HG03469 (cell line): ENCODE measurements around the gene CACHD1.
"Not testable (repeated sequence)": the region's sequence is repeated elsewhere in the genome, so short reads cannot be mapped to it uniquely, and the experiment has no call there.

ENCODE experiments used
- ATAC-seq: cut with Tn5 transposase; IDR thresholded peaks from one replicate; pipeline ENCODE4 v1.9.1; 2021; ENCODE audit warnings: mild to moderate bottlenecking, moderate library complexity, moderate number of reproducible peaks; ENCODE audit not compliant: unreplicated experiment

CACHD1 gene

DNA sequence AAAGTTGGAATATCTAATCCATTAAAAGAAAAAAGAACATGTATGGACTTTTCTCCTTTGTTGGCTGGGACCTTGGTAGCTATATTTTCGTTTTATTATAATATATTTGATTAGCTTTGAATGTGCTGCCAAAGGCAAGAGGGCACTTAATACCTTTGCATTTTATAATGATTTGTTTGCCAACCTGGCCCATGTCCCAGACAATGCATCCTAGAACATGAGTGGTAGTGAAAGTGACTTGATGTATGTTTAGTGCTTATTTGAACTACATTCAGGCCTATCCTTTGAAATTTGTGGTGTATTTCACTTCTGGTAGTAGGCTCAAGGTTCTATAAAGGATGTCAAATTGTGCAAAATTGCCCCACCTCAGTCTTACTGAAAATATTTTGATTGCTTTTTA is 25.9 kb downstream of the CACHD1 start:
- ATAC-seq = no peak

DNA sequence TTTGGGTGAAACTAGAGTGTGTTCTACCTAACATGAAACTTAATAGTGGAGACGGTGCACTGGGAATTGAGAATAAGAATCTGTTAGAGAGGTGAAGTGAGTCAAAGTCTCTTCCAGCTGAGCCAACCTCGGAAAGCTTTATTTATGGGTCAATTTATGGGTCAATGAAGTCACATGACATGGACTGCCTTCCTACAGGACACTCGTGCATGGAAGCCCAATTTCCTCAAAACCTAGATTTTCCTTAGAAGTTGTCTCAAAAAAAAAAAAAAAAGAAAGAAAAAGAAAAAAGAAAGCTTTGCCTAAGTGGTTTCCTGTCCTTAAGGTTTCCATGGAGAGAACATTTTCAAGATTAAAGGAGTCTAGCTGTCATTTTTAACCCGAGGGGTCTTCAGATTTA is 26.7 kb downstream of the CACHD1 start:
- no peak for ATAC-seq

DNA sequence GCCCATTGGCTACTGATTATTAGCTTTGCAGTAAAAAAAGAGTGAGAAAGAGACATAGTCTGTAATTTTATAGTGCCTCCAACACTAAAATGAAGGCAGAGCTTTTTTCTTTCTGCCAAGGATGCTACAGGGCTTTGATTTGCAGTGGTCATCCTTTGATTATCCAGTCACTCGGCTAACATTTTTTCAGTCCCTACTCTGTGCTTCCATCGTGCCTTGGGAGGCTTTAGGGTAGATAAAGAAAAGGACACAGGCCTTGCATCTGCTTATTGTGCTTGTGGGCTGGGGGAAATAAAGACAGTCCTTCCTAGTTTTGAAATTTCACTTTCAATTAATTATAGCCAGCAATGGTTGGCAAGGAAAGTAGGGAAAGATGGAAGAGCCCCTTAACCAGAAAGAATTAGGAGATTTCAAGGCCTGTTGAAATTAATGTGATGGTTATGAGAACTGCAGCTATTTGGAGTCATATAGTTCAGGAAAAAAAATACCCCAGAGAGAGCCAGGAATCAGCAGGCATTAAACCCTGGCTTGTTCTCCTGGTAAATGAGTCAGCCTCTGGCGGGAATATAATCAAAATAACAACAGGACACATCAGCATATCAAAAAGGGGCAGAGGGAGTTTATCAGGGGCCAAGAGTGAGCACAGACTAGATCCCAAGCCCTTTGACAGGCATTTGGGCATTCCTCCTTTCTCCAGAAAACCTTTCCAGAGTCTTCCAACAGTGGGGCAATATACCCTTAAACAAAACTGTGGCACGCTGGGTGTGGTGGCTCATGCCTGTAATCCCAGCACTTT is 27.4 kb downstream of the CACHD1 start:
- ATAC-seq = no peak

DNA sequence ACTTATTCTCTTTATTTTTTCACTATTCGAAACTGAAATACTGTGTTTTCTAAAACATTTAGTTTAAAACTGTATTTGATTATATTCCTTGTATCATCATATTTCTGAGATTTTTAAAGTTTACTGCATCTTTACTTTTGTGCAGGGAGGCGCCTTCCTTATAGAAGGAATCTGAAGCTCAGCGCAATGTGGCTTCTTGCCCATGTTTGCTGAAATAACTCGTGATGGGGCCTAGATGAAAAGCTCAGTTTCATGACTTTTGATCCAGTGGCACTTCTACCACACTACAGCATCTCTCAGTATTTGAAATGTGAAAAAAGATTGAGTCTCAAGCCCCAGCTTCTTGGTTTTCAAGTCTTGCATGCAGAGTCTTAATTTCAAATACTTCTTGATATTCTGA is 28.4 kb downstream of the CACHD1 start:
- ATAC-seq = no peak

DNA sequence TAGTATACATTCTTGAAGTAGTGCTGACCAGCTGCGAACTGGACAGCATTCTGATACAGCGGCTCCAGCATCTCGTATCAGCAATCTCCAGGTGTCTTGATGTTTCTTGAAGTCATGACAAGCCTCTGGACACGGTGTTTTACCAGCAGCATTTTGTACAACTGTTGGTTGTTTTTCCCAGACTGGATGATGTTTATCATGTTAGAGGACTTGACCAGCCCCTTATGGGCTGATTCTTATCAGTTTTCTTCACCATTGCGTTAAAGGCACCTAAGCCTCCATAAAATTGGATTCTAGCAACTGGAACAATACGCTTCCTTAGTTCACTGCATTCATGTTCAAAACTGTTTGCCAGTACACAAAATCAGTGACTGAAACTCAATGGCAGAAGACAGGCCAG is 29.1 kb downstream of the CACHD1 start:
- no peak for ATAC-seq

DNA sequence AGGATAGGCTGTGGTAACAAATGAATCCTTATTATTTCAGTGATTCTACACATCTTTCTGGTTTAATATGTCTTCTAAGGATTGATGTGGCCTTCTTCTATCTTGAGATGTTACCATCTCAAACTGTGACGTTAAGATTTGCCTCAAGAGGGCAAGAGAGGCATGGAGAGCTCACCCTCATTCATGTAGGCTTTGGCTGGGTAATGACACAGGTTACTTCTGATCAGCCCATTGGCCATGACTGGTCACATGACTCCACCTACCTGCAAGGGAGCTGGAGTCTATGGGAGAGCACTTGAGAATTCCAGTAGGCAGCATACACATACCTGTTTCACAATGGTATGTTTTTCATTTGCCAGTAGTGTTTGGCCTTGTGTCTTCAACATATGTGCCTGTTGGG is 30.0 kb downstream of the CACHD1 start:
- ATAC-seq = no peak

DNA sequence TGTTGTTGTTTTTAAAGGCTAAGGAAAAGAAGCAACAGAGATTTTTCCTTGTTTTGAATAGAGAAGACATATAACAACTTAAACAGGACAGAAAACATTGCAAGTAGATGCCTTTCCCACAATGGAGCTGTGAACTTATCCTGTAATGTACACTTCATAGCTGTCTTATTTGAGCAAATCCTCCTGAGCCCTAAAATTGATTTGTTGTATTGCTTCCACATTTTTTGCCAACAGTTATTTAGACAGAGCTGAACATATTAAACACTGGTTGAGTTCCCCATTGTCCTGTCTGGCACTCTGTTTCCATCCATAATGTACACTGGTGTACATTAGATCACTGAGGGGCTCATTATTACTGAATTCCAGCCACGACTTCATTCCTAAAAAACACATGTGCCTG is 32.2 kb downstream of the CACHD1 start:
- ATAC-seq = no peak

DNA sequence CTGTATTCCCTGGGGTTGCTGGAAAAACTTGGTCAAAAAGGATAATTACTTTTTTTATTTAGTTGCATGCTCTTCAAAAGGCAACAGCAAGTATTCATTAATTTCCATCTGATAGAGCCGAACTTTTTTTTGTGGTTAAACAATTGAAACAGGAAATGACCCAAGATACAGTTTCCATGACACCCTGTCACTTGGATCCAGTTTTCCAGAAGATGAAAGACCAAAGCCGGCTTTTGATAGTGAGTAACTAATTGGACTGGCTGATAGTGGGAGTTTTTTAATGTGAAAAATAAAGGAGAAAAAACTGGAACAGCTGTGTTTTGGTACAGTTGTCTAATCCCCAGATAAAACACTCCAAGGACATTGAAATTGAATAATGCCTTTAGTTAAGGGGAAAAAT is 33.0 kb downstream of the CACHD1 start:
- ATAC-seq = no peak

DNA sequence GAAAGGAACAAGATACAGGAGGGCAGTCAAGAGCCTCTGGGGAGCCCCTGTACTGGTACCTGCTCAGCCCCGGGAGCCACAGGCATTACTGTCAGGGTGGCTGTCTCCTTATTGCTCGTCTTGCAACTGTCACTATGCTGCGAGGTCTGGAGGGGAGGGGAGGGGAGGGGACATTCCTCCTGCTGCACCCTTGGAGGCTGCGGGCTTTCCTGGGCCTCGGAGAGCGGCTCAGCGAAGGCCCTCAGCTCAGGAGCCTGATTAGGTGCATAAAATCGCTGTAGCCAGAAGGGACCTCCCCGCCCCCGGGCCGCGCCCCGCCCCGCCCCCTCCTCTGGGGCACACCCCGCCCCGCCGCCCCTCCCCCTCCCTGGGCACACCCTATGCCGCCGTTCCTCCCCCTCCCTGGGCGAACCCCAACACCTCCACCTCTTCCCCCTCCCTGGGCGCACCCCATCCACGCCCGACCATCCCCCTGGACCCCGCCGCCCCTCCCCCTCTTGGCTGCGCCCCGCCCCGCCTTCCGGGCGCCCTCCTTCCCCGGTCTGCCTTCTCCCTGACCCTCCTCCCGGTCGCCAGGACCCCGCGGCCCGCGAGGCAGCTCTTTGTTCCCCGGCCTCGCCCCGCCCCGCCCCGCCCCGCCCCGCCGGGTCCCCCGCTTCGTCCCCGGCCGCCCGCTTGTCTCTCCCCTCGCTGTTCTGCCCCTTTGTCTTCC is 35.5 kb downstream of the CACHD1 start:
- ATAC-seq = no peak

DNA sequence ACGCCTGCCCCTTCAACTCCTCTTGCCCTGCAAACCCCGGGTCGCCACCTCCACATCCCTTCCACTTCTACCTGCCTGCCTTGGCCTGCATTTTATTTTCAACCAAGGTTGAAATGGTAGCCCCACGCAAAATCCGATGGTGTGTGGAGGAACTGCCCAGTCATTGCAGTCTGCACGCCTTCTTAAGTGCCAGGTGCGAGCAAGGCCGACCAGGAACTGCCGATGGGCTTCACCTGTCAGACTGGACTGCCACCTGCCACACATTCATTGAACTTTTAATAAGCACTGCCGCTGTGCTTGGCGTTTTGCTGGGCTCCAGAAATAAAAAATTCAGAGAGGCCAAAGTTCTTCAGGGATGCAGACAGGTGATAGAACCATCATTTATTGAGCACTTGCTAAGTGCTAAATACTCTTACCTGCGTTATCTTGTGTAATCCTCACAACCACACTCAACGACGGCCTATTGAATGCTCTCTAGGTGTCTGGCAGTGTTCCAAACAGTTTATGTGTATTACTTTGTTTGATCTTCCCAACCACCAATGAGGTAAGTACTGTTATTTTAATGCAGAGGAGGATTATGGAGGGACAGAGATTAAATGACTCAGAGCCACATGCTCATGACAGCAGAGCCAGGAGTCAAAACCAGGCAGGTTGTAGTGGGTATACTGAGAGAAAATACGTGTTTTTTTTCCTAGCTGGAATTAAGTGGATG is 36.2 kb downstream of the CACHD1 start:
- ATAC-seq = no peak

DNA sequence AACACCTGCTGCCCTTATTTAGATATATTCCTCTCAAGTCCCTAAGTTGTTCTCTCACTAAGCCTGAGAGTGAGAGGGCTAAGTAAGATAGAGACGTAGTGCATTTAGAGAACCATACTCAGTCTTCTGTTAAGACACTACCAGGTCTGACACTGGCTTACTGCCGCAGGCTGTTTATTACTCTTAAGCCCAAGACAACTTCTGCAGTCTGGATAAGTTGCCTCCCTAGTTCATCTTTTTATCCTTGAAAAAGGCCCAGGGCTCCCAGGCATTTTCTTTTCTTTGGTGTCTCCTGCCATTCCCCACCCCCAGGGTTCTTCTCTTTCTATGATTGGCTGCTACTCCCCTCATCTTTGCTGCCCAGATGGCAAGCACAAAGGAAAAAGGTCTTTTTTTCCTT is 38.7 kb downstream of the CACHD1 start:
- ATAC-seq = no peak

DNA sequence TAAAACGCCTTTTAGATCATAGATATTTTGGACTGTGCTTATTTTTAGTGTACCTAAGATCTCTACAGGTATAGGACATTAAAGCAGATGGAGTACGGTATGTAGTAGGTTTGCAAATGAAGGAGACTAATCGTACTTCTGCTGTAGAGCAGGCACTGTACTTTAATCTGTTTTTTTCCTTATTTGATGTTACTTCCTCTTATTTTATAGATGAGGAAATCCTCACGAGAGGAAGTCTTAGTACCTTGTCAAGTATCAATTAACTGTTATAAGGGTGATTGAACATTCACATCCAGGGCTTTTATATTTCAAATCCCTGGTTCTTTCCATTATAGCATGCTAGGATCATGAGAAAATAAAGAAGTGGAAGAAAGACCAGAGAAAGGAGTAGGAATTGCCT is 41.1 kb downstream of the CACHD1 start:
- ATAC-seq = no peak

DNA sequence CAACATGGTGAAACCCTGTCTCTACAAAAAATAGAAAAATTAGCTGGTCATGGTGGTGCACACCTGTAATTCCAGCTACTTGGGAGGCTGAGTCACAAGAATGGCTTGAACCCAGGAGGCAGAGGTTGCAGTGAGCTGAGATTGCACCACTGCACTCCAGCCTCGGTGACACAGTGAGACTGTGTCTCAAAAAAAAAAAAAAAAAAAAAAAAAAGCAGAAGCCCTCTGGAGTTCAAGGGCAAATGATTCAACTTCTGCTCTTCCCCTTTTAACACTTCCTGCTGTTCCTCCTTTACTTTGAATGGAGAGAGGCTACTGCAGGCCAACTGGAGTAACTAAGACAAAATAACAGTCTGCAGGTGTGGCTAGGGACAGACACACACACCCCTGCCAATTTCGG is 42.3 kb downstream of the CACHD1 start:
- not testable (repeated sequence) for ATAC-seq

DNA sequence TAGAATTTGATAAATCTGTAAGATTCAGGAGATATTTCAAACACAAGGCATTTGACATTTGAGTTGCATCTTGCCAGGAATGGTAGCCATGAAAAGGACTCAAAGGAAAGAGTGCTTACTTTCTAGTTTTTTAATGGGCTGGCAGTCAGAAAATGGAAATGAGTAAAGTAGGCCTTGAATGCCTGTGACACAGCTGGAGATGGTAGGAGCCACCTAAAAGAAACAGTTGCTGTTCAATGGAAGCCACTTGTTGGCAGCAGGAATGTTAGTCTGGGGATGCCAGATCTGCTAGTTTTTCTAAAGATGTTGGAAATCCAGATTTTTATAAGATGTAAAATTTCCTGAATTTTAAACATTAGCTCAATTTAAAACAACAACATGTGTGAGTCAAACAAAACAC is 43.6 kb downstream of the CACHD1 start:
- no peak for ATAC-seq

DNA sequence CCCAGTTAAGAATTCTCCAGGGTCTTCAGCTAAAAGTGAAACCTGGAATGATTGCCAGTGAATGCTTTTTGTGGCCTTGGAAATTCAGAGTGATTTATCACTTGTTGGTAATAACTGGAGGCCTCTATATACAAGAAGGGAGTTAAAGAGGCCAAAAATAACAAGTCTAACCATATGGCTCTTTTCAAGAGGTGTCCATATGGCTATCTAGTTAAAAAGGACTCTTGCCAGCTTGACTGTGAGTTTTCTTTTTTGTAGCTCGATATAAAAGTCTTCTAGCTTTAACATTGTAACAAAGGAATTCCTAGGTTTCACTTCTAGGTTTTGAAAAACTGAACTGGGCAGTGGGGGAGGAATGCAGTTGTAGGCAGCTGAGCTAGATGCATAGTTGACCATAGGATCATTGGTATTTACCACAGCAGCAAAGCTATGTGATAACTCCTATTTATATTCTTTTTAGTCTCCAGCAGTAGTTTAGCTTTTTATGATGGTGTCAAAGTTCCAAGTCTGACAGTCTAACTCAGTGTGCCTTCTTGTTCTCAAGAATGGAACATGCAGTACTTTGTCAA is 44.4 kb downstream of the CACHD1 start:
- ATAC-seq = no peak

DNA sequence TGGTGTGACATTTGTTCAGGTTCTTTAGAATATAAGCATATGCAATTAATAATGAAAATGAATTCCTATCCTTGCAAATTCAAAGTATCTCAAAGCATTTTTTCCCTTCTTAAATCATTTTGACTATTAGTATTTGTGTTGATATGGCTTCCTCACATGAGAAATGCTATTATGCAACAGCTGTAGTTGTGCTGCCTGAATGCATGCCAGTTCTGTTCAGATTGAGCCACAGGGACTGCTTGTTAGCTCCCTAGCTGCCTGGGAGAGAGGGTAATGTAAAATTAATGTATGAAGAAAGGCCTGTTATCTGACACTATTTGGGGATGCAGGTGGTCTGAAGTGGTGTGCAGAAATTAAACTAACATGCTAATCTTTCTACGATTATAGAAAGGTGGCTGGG is 45.5 kb downstream of the CACHD1 start:
- ATAC-seq = no peak

DNA sequence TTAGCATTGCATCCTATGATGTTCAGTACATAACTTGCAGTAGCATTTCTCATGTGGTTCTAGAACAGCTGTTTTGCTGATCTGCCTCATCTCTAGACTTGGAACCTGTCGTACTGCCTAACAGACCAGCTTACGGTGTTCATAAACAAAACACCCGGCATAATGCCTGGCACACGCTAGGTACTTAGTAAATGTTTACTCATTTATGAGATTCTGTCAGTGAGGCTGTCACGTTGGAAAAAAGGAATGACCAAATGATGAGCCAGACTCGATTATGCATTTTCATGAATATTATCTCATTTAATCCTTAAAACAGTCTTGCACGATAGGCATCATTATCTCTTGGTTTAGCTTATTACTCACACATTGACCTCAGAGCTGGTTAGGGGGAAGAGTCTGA is 46.4 kb downstream of the CACHD1 start:
- ATAC-seq = no peak

DNA sequence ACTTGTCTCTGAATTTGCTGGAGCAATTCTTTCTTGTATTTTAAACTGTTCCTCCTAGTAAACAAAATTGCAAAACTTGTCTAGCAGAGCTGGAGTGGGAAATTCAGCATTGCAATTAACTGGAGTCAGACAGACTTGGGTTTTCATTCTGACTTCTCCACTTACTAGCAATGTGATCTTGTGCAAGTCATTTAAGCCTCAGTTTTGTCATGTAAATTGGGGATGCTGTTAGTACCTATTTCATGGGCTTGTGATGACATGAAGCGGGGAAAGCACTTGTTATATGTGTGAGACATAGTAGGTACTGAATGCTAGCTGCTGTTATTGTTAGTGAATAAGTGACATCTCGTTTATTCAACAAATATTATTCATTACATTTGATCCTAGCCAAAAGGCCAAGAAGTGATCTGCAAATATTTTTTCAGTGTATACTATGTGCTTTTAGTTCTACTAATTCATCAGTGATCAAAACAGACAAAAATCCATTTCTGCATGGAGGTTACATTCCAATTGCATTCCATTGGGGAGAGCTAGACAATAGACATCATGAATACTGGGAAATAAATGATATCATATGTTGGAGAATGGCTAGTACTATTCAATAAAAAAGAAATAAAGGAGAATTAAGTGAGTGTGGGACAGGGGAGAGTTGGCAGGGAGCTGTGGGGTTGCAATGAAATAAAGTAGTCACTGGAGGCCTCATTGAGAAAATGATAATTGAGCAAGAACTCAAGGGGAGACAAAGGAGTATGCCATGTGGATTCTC is 47.1 kb downstream of the CACHD1 start:
- no peak for ATAC-seq

DNA sequence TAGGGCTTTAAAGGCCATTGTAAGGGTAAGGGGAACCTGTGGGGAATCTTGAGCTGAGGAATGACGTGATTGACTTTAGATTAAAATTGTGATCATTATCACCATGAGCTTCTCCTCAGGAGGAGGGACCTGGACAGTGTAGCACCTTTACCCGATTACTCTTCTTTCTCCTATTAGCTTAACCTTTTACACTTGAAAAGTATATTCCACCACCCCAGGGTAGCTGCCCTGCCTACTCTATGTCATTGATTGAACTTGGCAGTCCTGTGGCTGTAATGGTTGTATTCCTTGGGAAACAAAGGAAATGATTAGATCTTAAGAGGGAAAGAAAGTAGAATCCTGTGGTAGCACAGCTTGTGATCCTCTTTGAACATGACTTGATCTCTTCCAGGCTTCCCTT is 47.7 kb downstream of the CACHD1 start:
- ATAC-seq = no peak

DNA sequence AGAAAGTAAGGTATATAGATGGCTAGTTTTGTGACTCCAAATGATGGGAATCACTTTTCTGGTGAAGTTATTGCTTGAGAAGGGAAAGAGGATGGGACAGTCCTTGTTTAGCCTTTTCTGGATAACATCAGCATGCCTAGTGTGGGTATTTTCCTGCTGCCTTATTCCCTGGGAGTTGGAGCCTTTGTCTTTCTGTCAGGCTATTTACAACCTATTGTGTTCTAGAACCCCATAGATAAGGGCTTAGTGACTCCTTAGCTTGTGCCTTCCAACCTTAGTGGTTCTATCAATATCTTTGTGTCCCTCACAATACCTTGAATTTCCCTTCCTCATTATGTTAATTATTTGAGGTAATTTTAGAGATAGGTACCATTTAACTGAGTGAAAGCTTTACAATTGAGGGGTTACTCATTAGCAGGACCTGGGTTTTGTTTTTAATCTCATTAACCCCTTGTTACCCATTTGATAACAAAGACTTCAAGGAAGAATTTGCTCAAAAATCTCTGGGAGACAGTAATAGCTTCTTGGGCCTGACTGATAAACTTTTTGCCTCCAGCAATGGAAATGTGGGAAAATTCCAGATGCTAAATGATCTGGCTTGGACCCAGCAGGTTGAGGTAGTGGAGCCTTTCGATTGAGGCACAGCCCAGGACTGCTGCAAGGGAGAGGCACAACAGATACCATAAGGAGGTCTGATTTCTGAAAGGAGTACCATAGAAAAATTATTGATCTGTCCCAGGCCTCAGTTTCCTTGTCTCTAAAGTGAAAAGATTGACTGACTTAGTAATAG is 49.0 kb downstream of the CACHD1 start:
- ATAC-seq = no peak
